GM23338 (cell line): Measurements from ENCODE around the gene NADK2. TPM values are rescaled to one million over a fixed set of nuclear protein-coding genes. Genes with fewer than 3 reads are reported as not detected.

ENCODE experiments used
- ATAC-seq: fragments of 200-7000 bp; cut with Tn5 transposase; 3 replicates; pipeline ENCODE4 v1.9.1; 2020
- DNase-seq: peaks from one replicate; pipeline ENCODE4 v3.0.0-alpha.2; 2015; ENCODE audit warnings: low spot score
- H2AFZ ChIP-seq: fragments of 200-600 bp; sonication (generic); 2 replicates; pipeline ENCODE4 v1.8.0; 2016; ENCODE audit warnings: antibody characterized with exemption, mild to moderate bottlenecking, moderate library complexity
- H3F3A ChIP-seq: fragments of 200-600 bp; sonication (generic); replicated peaks from 2 replicates; pipeline ENCODE4 v1.8.0; 2017; ENCODE audit warnings: antibody characterized with exemption, mixed run types, low read depth
- H3K27ac ChIP-seq: fragments of 200-600 bp; sonication (generic); 2 replicates; pipeline ENCODE4 v1.6.1; 2016; ENCODE audit warnings: low read depth
- H3K27me3 ChIP-seq: fragments of 200-600 bp; sonication (generic); 2 replicates; pipeline ENCODE4 v1.8.0; 2016; ENCODE audit warnings: mild to moderate bottlenecking, mixed run types, moderate library complexity; ENCODE audit not compliant: insufficient read depth
- H3K36me3 ChIP-seq: fragments of 200-600 bp; sonication (generic); 2 replicates; pipeline ENCODE4 v1.8.0; 2016; ENCODE audit warnings: mild to moderate bottlenecking; ENCODE audit not compliant: insufficient read depth
- H3K4me1 ChIP-seq: fragments of 200-600 bp; sonication (generic); 2 replicates; pipeline ENCODE4 v1.8.0; 2016; ENCODE audit warnings: mild to moderate bottlenecking, moderate library complexity; ENCODE audit not compliant: insufficient read depth
- H3K4me2 ChIP-seq: fragments of 200-600 bp; sonication (generic); 2 replicates; pipeline ENCODE4 v1.7.1; 2017; ENCODE audit warnings: mixed run types
- H3K4me3 ChIP-seq: fragments of 200-600 bp; sonication (generic); 2 replicates; pipeline ENCODE4 v1.6.1; 2016; ENCODE audit warnings: mixed run types
- H3K79me2 ChIP-seq: fragments of 200-600 bp; sonication (generic); replicated peaks from 2 replicates; pipeline ENCODE4 v1.8.0; 2017; ENCODE audit warnings: mild to moderate bottlenecking; ENCODE audit not compliant: insufficient read depth
- H3K9me2 ChIP-seq: fragments of 200-600 bp; sonication (generic); 2 replicates; pipeline ENCODE4 v1.8.0; 2017; ENCODE audit not compliant: insufficient read depth
- H4K20me1 ChIP-seq: fragments of 200-600 bp; sonication (generic); replicated peaks from 2 replicates; pipeline ENCODE4 v1.8.0; 2017; ENCODE audit warnings: mild to moderate bottlenecking; ENCODE audit not compliant: insufficient read depth
- H3K27ac Mint-ChIP-seq: 2 replicates; pipeline ENCODE4 v1.8.0; 2020; ENCODE audit warnings: inconsistent platforms, mild to moderate bottlenecking, moderate library complexity, mixed read lengths
- H3K27me3 Mint-ChIP-seq: 3 replicates; pipeline ENCODE4 v1.8.0; 2022; ENCODE audit warnings: low read depth, mild to moderate bottlenecking, moderate library complexity, mixed read lengths, inconsistent platforms; ENCODE audit not compliant: insufficient read depth, poor library complexity
- H3K36me3 Mint-ChIP-seq: 3 replicates; pipeline ENCODE4 v1.8.0; 2021; ENCODE audit warnings: low read depth, mild to moderate bottlenecking, inconsistent platforms, moderate library complexity, mixed read lengths
- H3K4me1 Mint-ChIP-seq: 3 replicates; pipeline ENCODE4 v1.8.0; 2020; ENCODE audit warnings: mild to moderate bottlenecking, inconsistent platforms, mixed read lengths
- H3K4me3 Mint-ChIP-seq: 3 replicates; pipeline ENCODE4 v1.8.0; 2021; ENCODE audit warnings: moderate library complexity, mild to moderate bottlenecking, inconsistent platforms, mixed read lengths
- H3K9me3 Mint-ChIP-seq: 3 replicates; pipeline ENCODE4 v1.8.0; 2020; ENCODE audit warnings: moderate library complexity, mild to moderate bottlenecking, inconsistent platforms, mixed read lengths
- CREB1 ChIP-seq: fragments of 250-450 bp; sonication (Bioruptor Pico); IDR thresholded peaks from 2 replicates; pipeline ENCODE4 v1.5.0; 2020; ENCODE audit warnings: low read depth, mild to moderate bottlenecking, moderate library complexity
- EZH2 ChIP-seq: fragments of 200-600 bp; sonication (generic); IDR thresholded peaks from one replicate; pipeline ENCODE4 v1.8.0; 2017; ENCODE audit warnings: antibody characterized with exemption, mild to moderate bottlenecking, low read depth; ENCODE audit not compliant: unreplicated experiment
- EZH2phosphoT487 ChIP-seq: fragments of 200-600 bp; sonication (generic); IDR thresholded peaks from one replicate; pipeline ENCODE4 v1.8.1; 2018; ENCODE audit warnings: antibody characterized with exemption; ENCODE audit not compliant: unreplicated experiment
- JUNB ChIP-seq: IDR thresholded peaks from one replicate; pipeline ENCODE4 v1.6.1; 2016; ENCODE audit warnings: antibody characterized with exemption; ENCODE audit not compliant: unreplicated experiment
- NANOG ChIP-seq: IDR thresholded peaks from 2 replicates; pipeline ENCODE4 v1.6.1; 2016; ENCODE audit warnings: antibody characterized with exemption, borderline replicate concordance
- POLR2AphosphoS5 ChIP-seq: IDR thresholded peaks from 2 replicates; pipeline ENCODE4 v1.6.1; 2016; ENCODE audit warnings: antibody characterized with exemption, low read depth
- STAT1 ChIP-seq: IDR thresholded peaks from one replicate; pipeline ENCODE4 v1.6.1; 2016; ENCODE audit warnings: antibody characterized with exemption; ENCODE audit not compliant: unreplicated experiment
- ZNF114 ChIP-seq: fragments of 250-450 bp; sonication (Bioruptor Pico); IDR thresholded peaks from 2 replicates; pipeline ENCODE4 v1.5.0; 2020; ENCODE audit warnings: mild to moderate bottlenecking, moderate library complexity
- ZNF331 ChIP-seq: fragments of 250-450 bp; sonication (Bioruptor Pico); IDR thresholded peaks from 2 replicates; pipeline ENCODE4 v1.5.0; 2020; ENCODE audit warnings: low read depth, mild to moderate bottlenecking, moderate library complexity
- polyA plus RNA-seq: library from polyadenylated mRNA; unstranded; fragments of >200 nt; fragmentation: Nextera tagmentation; extraction: Ambion mirVana; gene quantifications from 2 replicates; pipeline ENCODE4 v1.2.1, GENCODE V29; 2016
- total RNA-seq: library from RNA; depleted of rRNA; stranded (reverse); fragments of >200 nt; shearing (Covaris generic); gene quantifications from 2 replicates; pipeline ENCODE4 v1.2.3, GENCODE V29; 2014
- TF ChIP-seq, protein P1 (sequence below): IDR thresholded peaks from one replicate; pipeline ENCODE4 v1.6.1; 2018; ENCODE audit warnings: antibody characterized with exemption; ENCODE audit not compliant: unreplicated experiment
- TF ChIP-seq, protein P2 (sequence below), 2 experiments: fragments of 200-600 bp in 1 of 2; sonication (generic) in 1 of 2; conservative IDR thresholded peaks; 2 replicates each; pipeline versions ENCODE4 v1.5.1 to v1.6.1; 2016 to 2017; ENCODE audit warnings: antibody characterized with exemption in 2 of 2, low read depth in 2 of 2, mild to moderate bottlenecking in 2 of 2, moderate library complexity in 1 of 2
- TF ChIP-seq, protein P3 (sequence below): fragments of 250-450 bp; sonication (Bioruptor Pico); IDR thresholded peaks from 2 replicates; pipeline ENCODE4 v1.5.0; 2020; ENCODE audit warnings: mild to moderate bottlenecking, moderate library complexity
- TF ChIP-seq, protein P4 (sequence below): IDR thresholded peaks from 2 replicates; pipeline ENCODE4 v1.6.1; 2016; ENCODE audit warnings: antibody characterized with exemption

Gene NADK2
- total and polyA plus RNA-seq, 2 experiments from 2014 or later: 4.5 to 16.0 TPM

DNA sequence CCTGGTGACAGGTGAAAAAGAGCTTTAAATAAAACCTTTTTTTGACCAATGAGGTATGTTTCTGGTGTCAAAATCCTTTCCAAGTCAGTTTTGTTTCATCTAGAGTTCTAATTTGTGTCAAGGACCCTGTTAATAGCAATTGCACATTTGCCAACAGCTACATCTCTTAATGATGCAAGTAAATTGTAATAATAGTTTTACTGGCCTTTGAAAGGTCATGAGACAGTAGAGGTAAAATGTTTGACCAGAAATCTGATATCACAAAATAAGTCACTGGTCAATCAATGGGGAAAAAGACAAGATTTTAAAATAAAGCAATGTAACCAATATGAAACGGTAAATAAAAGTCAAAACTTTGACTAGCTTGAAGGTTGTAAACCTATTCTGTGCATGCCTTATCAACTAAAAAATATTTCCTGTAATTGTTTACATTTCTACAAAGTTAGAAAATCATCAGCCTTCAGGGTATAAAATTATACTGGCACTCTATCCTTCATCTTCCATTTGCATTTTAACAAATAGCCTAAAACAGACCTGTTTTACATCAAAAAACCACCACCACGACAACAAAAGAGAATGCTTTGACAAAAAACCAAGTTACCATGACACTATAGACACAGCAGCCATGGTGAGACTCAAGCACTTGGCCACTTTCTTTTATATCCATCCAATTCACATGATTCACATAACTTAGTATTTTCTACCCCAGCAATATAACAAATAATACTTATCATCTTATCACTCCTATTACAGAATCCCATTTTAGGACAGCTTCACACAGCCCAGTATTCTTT is 3.0 kb downstream of the NADK2 start:
- peaks cover 13% of the 10 kb centered on the region; the same call in 2 of the 3 replicates for H3K9me3 Mint-ChIP-seq

More for the DNA sequence above, 3.0 kb downstream of the NADK2 start:
- peaks cover 13% of the 10 kb centered on the region for H3K27me3 Mint-ChIP-seq
- H3F3A ChIP-seq: no peaks in the 10 kb centered on the region
- H3K79me2 ChIP-seq: no peaks in the 10 kb centered on the region; the same call in 1 of the 2 replicates
- H3K36me3 Mint-ChIP-seq: peaks cover 9% of the 10 kb centered on the region; the same call in 2 of the 3 replicates
- H4K20me1 ChIP-seq: no peaks in the 10 kb centered on the region
- H3K9me2 ChIP-seq: no peaks in the 10 kb centered on the region; the same call in 1 of the 2 replicates
- peaks cover 20% of the 10 kb centered on the region for H3K27me3 ChIP-seq
- peaks cover 11% of the 10 kb centered on the region for H3K4me1 ChIP-seq
- H2AFZ ChIP-seq: no peak overlapping the region
- no peak for ATAC-seq
- no peak overlapping the region for H3K4me3 Mint-ChIP-seq
- H3K27ac Mint-ChIP-seq: no peak overlapping the region
- TF ChIP-seq, protein P1, sequence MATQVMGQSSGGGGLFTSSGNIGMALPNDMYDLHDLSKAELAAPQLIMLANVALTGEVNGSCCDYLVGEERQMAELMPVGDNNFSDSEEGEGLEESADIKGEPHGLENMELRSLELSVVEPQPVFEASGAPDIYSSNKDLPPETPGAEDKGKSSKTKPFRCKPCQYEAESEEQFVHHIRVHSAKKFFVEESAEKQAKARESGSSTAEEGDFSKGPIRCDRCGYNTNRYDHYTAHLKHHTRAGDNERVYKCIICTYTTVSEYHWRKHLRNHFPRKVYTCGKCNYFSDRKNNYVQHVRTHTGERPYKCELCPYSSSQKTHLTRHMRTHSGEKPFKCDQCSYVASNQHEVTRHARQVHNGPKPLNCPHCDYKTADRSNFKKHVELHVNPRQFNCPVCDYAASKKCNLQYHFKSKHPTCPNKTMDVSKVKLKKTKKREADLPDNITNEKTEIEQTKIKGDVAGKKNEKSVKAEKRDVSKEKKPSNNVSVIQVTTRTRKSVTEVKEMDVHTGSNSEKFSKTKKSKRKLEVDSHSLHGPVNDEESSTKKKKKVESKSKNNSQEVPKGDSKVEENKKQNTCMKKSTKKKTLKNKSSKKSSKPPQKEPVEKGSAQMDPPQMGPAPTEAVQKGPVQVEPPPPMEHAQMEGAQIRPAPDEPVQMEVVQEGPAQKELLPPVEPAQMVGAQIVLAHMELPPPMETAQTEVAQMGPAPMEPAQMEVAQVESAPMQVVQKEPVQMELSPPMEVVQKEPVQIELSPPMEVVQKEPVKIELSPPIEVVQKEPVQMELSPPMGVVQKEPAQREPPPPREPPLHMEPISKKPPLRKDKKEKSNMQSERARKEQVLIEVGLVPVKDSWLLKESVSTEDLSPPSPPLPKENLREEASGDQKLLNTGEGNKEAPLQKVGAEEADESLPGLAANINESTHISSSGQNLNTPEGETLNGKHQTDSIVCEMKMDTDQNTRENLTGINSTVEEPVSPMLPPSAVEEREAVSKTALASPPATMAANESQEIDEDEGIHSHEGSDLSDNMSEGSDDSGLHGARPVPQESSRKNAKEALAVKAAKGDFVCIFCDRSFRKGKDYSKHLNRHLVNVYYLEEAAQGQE: no peak
- TF ChIP-seq EZH2 (no peak), ZNF331 (CRISPR knock-in tag) (no peak), EZH2phosphoT487 (no peak), ZNF114 (CRISPR knock-in tag) (no peak), POLR2AphosphoS5 (no peak), STAT1 (no peak), CREB1 (CRISPR knock-in tag) (no peak), JUNB (no peak), NANOG (no peak)
- TF ChIP-seq, protein P2, sequence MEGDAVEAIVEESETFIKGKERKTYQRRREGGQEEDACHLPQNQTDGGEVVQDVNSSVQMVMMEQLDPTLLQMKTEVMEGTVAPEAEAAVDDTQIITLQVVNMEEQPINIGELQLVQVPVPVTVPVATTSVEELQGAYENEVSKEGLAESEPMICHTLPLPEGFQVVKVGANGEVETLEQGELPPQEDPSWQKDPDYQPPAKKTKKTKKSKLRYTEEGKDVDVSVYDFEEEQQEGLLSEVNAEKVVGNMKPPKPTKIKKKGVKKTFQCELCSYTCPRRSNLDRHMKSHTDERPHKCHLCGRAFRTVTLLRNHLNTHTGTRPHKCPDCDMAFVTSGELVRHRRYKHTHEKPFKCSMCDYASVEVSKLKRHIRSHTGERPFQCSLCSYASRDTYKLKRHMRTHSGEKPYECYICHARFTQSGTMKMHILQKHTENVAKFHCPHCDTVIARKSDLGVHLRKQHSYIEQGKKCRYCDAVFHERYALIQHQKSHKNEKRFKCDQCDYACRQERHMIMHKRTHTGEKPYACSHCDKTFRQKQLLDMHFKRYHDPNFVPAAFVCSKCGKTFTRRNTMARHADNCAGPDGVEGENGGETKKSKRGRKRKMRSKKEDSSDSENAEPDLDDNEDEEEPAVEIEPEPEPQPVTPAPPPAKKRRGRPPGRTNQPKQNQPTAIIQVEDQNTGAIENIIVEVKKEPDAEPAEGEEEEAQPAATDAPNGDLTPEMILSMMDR (conservative IDR thresholded peaks at IDR 0.05; ENCODE audit: low read depth in 2 of 2): no peak
- TF ChIP-seq, protein P3, sequence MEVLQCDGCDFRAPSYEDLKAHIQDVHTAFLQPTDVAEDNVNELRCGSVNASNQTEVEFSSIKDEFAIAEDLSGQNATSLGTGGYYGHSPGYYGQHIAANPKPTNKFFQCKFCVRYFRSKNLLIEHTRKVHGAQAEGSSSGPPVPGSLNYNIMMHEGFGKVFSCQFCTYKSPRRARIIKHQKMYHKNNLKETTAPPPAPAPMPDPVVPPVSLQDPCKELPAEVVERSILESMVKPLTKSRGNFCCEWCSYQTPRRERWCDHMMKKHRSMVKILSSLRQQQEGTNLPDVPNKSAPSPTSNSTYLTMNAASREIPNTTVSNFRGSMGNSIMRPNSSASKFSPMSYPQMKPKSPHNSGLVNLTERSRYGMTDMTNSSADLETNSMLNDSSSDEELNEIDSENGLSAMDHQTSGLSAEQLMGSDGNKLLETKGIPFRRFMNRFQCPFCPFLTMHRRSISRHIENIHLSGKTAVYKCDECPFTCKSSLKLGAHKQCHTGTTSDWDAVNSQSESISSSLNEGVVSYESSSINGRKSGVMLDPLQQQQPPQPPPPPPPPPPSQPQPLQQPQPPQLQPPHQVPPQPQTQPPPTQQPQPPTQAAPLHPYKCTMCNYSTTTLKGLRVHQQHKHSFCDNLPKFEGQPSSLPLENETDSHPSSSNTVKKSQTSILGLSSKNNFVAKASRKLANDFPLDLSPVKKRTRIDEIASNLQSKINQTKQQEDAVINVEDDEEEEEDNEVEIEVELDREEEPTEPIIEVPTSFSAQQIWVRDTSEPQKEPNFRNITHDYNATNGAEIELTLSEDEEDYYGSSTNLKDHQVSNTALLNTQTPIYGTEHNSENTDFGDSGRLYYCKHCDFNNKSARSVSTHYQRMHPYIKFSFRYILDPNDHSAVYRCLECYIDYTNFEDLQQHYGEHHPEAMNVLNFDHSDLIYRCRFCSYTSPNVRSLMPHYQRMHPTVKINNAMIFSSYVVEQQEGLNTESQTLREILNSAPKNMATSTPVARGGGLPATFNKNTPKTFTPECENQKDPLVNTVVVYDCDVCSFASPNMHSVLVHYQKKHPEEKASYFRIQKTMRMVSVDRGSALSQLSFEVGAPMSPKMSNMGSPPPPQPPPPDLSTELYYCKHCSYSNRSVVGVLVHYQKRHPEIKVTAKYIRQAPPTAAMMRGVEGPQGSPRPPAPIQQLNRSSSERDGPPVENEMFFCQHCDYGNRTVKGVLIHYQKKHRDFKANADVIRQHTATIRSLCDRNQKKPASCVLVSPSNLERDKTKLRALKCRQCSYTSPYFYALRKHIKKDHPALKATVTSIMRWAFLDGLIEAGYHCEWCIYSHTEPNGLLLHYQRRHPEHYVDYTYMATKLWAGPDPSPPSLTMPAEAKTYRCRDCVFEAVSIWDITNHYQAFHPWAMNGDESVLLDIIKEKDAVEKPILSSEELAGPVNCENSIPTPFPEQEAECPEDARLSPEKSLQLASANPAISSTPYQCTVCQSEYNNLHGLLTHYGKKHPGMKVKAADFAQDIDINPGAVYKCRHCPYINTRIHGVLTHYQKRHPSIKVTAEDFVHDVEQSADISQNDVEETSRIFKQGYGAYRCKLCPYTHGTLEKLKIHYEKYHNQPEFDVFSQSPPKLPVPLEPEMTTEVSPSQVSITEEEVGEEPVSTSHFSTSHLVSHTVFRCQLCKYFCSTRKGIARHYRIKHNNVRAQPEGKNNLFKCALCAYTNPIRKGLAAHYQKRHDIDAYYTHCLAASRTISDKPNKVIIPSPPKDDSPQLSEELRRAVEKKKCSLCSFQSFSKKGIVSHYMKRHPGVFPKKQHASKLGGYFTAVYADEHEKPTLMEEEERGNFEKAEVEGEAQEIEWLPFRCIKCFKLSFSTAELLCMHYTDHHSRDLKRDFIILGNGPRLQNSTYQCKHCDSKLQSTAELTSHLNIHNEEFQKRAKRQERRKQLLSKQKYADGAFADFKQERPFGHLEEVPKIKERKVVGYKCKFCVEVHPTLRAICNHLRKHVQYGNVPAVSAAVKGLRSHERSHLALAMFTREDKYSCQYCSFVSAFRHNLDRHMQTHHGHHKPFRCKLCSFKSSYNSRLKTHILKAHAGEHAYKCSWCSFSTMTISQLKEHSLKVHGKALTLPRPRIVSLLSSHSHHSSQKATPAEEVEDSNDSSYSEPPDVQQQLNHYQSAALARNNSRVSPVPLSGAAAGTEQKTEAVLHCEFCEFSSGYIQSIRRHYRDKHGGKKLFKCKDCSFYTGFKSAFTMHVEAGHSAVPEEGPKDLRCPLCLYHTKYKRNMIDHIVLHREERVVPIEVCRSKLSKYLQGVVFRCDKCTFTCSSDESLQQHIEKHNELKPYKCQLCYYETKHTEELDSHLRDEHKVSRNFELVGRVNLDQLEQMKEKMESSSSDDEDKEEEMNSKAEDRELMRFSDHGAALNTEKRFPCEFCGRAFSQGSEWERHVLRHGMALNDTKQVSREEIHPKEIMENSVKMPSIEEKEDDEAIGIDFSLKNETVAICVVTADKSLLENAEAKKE (CRISPR knock-in tag): no peak
- TF ChIP-seq, protein P4, sequence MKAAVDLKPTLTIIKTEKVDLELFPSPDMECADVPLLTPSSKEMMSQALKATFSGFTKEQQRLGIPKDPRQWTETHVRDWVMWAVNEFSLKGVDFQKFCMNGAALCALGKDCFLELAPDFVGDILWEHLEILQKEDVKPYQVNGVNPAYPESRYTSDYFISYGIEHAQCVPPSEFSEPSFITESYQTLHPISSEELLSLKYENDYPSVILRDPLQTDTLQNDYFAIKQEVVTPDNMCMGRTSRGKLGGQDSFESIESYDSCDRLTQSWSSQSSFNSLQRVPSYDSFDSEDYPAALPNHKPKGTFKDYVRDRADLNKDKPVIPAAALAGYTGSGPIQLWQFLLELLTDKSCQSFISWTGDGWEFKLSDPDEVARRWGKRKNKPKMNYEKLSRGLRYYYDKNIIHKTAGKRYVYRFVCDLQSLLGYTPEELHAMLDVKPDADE: no peak
- DNase-seq: no peak
- H3K4me1 Mint-ChIP-seq: peaks cover 20% of the 10 kb centered on the region
- no peak overlapping the region for H3K4me3 ChIP-seq
- no peaks in the 10 kb centered on the region for H3K36me3 ChIP-seq
- H3K4me2 ChIP-seq: no peak overlapping the region
- no peak overlapping the region for H3K27ac ChIP-seq
